Dermis microvascular lymphatic vessel endothelial cell (primary cell): ENCODE results near the gene COA4. TPM values are rescaled to one million over a fixed set of nuclear protein-coding genes. Genes with fewer than 3 reads are reported as not detected.
A peak's percentile ranks its signal among the peaks of the same experiment; 100 is the strongest.

Source experiments
- DNase-seq, 2 donors: peaks; one replicate each; pipeline versions ENCODE4 v3.0.0 to v3.0.0-alpha.2; 2010; ENCODE audit warnings: low read depth in 2 of 2
- total RNA-seq: library from RNA; depleted of rRNA; stranded (reverse); fragments of >200 nt; gene quantifications from 2 replicates; pipeline ENCODE4 v1.2.1, GENCODE V29; 2014

COA4 gene
- total RNA-seq, 1 donor from 2014 or later: 39.4 TPM

- peak in 1 of 2 donors; percentile 13 for DNase-seq
Observed at GRCh38 chr11:73866095-73866579, 10.5 kb downstream of the COA4 start.

GRCh38 chr11:73862986-73863385 lies 13.7 kb downstream of the COA4 start:
- DNase-seq: no peak

GRCh38 chr11:73860202-73860601 lies 16.4 kb downstream of the COA4 start:
- no peak for DNase-seq

DNA sequence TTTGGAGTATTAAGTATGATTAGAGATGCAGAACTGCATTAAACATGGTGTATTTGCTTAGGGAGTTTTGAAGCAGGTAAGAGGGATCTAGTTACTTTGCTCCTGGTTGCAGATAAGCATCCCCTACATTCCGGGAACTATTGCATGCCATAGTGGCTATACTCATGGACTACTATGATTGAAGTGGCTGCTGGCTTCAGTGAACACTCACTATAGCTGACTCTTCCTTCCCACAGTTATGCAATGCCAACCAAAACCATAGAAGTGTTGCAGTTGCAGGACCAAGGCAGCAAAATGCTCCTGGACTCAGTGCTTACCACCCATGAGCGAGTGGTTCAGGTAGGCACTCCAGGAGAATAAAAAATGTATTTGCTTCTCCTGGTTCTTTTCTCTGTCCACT lies 17.0 kb downstream of the COA4 start:
- DNase-seq: no peak

DNA sequence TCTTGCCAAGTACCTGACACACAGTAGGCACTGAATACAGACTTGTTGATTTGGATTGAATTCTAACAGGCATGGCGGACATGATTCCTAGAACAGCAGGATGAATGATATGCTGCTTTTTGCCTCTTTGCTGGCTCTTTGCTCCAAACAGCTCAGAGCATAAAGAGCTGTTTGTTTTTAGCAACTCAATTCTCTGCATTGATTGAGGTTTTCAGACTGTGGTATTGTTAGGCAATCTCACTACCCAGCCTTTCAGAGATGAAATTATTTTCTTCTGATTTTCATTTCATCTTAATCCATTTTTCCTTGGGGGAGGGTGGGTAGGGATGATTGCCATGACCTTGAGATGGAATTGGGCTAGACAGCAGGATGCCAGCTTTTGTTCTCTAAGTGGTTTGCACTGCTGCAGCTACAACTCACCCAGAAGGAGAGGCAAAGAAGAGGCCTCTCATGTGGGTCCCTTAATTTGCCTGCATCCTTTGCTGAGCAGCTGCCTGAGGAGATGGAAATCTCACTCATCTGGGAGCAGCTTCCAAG lies 20.5 kb downstream of the COA4 start:
- no peak for DNase-seq

- no peak for DNase-seq
Observed at GRCh38 chr11:73854680-73855079, 22.0 kb downstream of the COA4 start.

GRCh38 chr11:73852049-73852448 lies 24.6 kb downstream of the COA4 start:
- no peak for DNase-seq

DNA sequence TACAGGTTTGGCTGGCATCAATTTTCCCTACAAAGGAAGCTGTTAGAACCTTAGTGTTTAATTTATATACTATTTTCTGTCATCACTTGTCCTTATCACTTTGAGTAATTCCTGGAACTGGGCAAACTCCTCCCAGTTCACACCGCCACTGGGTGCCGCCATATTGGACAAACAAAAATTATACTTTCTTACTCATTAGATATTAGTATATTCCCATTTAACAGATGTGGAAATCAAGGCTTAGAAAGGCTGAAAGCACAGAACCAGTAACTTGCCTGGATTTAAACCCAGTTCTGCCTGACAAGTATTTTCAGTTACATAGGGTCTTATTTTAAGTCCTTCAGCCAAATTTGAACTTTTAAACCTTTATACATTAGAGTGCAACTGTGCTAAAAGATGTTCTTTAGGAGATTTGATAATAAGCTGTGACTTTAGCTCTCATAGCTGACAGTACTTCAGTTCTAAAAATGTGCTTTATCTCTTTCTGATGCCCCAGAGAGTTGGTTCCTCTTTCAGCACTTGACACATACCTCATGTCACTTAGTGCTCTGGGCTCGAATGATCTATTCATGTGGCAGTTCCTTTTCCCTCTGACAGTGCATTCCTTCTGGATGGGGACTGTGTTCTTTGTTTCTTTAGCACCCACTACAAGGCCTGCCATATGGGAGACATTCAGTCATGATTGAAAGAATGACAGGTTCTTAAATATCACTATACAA lies 25.4 kb downstream of the COA4 start:
- no peak for DNase-seq

DNA sequence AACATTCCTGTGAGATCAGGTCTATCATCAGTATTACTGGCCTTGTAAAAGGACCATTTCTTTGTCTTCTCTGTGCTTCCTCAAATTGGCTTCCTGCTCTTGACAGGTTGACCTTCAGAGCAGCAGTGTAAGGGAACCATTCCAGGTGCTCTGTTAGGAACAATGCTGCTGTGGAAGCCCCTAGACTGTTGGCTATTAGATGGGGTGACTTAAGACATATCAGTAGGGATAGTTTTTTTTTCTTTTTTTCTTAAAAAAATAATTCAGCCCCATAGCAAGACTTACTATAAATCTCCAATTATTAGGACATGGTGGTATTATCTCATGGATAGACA lies 37.6 kb downstream of the COA4 start:
- DNase-seq: no peak

DNA sequence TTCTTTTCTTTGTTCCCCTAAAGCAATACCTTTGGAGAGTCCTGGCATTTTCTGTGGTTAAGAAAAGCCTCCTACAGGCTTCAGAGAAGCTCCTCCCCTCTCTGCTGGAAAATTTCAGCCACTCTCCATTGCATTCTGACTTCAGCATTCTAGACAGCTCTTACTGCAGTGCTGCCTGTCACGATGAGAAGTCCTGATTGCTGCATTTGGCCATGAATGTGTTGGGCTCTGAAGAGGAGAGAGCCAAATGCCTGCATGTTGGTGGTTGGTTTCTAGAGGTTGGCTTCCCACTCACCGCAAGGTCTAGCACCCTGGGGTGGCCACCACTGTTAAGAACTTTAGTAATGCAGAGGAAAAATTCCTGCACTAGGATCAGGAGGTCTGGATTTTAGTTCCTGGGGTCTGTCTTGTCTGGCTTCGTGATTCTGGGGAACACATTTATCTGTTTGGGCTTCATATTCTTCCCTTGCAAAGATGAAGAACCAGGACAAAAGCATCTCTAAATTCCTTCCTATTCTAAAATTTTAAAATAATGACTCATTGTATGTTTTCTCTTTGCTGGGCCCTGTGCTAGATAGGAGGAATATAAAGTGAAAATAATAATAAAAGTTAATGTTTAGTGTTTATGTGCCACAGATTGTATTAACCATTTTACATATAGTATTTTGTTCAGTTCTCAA lies 38.1 kb downstream of the COA4 start:
- no peak for DNase-seq

DNA sequence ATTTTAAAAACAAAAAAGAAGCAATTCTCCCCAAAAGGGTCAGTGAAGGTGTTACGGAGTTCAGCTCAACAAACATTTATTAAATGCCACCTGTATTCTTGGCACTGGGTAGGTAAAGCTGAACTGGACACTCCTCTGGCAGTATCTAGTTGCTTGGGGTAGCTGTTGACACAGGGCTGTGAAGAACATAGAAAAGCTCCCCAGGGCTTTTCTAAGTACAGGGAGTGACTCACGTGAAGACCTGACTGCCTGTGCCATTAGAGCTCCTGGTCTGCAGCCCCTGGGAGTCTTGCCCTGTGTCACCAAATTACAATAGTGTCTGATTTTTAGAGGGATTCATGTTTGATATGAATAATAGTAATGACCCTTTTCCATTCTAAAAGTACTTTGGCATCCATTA lies 43.6 kb downstream of the COA4 start:
- DNase-seq: no peak

- no peak for DNase-seq
Observed at GRCh38 chr11:73830261-73830660, 46.4 kb downstream of the COA4 start.

Other genes with a start within 250 kb of the COA4 start
- 0.26 and 0.76 TPM in 2 replicates for gene PLEKHB1, start 230.3 kb downstream of the COA4 start, total RNA-seq
- 80.4 and 90.9 TPM in 2 replicates for gene RAB6A, start 115.8 kb downstream of the COA4 start, total RNA-seq
- gene MRPL48, start 89.0 kb downstream of the COA4 start, total RNA-seq: 23.9 and 34.0 TPM in 2 replicates
- gene PAAF1, start 153 bp upstream of the COA4 start, total RNA-seq: 4.5 and 6.4 TPM in 2 replicates
- gene DNAJB13, start 74.2 kb upstream of the COA4 start, total RNA-seq: 0.13 TPM in 1 of 2 replicates, not detected in the other
- gene UCP2, start 106.0 kb upstream of the COA4 start, total RNA-seq: 3.7 and 7.6 TPM in 2 replicates
- under 0.01 and 0.38 TPM in 2 replicates for gene UCP3, start 132.2 kb upstream of the COA4 start, total RNA-seq